ENCODE data around the gene GBF1.

The GBF1 gene

GRCh38 chr10:102405108-102405571, 159.8 kb downstream of the GBF1 start:
- TF ChIP-seq, protein P1, sequence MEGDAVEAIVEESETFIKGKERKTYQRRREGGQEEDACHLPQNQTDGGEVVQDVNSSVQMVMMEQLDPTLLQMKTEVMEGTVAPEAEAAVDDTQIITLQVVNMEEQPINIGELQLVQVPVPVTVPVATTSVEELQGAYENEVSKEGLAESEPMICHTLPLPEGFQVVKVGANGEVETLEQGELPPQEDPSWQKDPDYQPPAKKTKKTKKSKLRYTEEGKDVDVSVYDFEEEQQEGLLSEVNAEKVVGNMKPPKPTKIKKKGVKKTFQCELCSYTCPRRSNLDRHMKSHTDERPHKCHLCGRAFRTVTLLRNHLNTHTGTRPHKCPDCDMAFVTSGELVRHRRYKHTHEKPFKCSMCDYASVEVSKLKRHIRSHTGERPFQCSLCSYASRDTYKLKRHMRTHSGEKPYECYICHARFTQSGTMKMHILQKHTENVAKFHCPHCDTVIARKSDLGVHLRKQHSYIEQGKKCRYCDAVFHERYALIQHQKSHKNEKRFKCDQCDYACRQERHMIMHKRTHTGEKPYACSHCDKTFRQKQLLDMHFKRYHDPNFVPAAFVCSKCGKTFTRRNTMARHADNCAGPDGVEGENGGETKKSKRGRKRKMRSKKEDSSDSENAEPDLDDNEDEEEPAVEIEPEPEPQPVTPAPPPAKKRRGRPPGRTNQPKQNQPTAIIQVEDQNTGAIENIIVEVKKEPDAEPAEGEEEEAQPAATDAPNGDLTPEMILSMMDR (IDR thresholded peaks at IDR 0.05; ENCODE audit: borderline replicate concordance, control extremely low read depth, extremely low read depth, insufficient read depth, missing control alignments), result no peak
- DNase-seq (ENCODE audit: low spot score), result no peak
- in situ Hi-C loops (cut with MboI; ENCODE audit: low sequenced_read_pairs, unreplicated experiment), result no loop called here

DNA sequence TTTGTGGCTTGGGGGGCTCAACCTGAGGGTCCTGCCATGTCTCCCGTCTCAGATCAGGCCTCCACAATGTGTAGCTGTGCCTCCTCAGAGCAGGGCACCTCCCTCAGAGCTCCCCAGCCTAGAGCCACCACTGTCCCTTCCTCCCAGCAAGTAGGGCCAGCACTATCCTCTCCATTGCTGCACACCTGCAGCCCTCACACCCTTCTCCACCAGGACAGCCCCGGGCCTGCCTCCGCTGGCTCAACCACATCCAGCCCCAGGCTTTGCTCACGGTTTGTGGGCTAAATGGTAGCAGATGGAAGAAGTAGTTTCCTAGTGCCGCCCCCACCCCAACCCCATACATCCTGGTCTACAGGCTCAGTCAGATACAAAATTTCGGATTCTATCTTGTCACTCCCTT, 160.3 kb downstream of the GBF1 start:
- DNase-seq (ENCODE audit: low spot score), result no peak
- in situ Hi-C loops (cut with MboI; ENCODE audit: low sequenced_read_pairs, unreplicated experiment), result no loop called here
- TF ChIP-seq, protein P1 (IDR thresholded peaks at IDR 0.05; ENCODE audit: borderline replicate concordance, control extremely low read depth, extremely low read depth, insufficient read depth, missing control alignments), result no peak

GRCh38 chr10:102406815-102407214, 161.5 kb downstream of the GBF1 start:
- TF ChIP-seq, protein P1 (IDR thresholded peaks at IDR 0.05; ENCODE audit: borderline replicate concordance, control extremely low read depth, extremely low read depth, insufficient read depth, missing control alignments), result no peak
- in situ Hi-C loops (cut with MboI; ENCODE audit: low sequenced_read_pairs, unreplicated experiment), result no loop called here
- DNase-seq (ENCODE audit: low spot score), result no peak

DNA sequence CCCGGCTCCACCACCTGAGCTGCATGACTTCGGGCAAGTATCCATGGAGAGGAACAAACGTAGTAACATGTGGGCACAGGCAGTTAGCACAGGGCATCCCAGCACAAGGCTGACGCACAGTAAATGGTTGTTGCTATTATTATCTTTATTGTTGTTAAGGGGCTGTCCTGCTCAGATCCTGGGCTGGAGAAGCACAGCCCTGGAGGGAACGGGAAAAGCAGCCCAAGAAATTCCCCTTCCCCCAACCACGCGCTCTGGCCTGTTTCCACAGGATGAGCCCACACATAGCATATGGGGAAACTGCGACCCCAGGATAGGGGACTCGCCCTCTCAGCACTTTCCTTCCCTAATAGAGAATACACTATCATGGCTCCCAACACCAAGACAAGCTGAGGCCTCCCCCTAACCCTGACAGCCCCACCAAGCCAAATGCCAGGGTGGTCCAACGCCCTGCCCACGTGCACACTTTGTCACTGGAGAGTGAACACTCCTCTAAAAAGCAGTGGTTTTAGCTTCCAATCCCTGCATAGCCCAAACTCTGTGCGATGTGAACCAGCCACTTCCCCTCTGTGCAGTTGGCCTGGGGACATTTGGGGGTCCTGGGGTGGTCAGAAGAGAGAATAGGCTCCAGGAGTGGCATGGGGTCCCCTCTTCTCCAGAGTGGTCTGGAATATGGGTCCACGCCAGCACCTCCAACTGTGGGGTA, 162.2 kb downstream of the GBF1 start:
- in situ Hi-C loops (cut with MboI; ENCODE audit: low sequenced_read_pairs, unreplicated experiment), result no loop called here
- TF ChIP-seq, protein P1 (IDR thresholded peaks at IDR 0.05; ENCODE audit: borderline replicate concordance, control extremely low read depth, extremely low read depth, insufficient read depth, missing control alignments), result no peak
- DNase-seq (ENCODE audit: low spot score), result no peak

DNA sequence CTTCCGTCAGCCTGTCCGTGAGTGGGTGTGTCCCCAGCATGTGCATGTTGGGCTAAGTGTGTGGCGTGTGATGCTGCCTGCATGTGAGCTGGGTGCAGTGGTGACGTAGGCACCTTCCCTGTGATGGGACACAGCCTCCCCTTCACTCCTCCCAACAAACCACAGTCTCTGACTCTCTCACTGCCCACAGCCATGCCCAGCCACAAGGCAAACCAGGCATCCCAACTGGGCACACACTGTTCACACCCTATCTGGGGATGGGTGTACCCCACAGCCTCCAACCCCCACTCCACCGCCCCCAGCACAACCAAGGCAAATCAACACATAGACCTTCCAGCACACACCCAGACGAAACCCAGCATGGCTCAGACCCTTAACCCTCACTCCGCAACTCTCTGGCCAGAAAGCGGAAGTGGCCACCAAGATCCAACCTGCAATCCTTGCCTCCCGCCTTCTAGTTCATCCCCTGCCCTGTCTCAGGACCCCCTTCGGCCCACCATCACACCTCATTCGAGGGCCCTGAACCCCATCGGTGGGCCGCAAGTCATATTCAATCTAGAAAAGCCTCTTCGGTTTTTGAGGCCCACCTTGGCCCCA, 162.9 kb downstream of the GBF1 start:
- TF ChIP-seq, protein P1 (IDR thresholded peaks at IDR 0.05; ENCODE audit: borderline replicate concordance, control extremely low read depth, extremely low read depth, insufficient read depth, missing control alignments), result no peak
- no peak for DNase-seq (ENCODE audit: low spot score)
- in situ Hi-C loops (cut with MboI; ENCODE audit: low sequenced_read_pairs, unreplicated experiment), result no loop called here

GRCh38 chr10:102408728-102409603, 163.6 kb downstream of the GBF1 start:
- peak; percentile 82 for DNase-seq (ENCODE audit: low spot score)
- in situ Hi-C loops (cut with MboI; ENCODE audit: low sequenced_read_pairs, unreplicated experiment), result no loop called here
- TF ChIP-seq, protein P1 (IDR thresholded peaks at IDR 0.05; ENCODE audit: borderline replicate concordance, control extremely low read depth, extremely low read depth, insufficient read depth, missing control alignments), result no peak
